RKO (cell line): ENCODE results near the gene DDX20.

Experiments
- DNase-seq: peaks from one replicate; pipeline ENCODE4 v3.0.0-alpha.2; 2016; ENCODE audit warnings: low spot score

Gene DDX20

GRCh38 chr1:111750856-111751255 is 4.8 kb upstream of the DDX20 start:
- DNase-seq, result no peak

- DNase-seq, result no peak
These were observed 3.7 kb upstream of the DDX20 start for GRCh38 chr1:111751906-111752575.

- DNase-seq, result peak; percentile 78
These were observed 744 bp upstream of the DDX20 start for GRCh38 chr1:111754984-111755330.

- DNase-seq, result no peak
These were observed 418 bp downstream of the DDX20 start for GRCh38 chr1:111756124-111756513.

- DNase-seq, result peak; percentile 30
These were observed 2.7 kb downstream of the DDX20 start for GRCh38 chr1:111758373-111758772.

GRCh38 chr1:111761717-111762116 is 6.0 kb downstream of the DDX20 start:
- DNase-seq, result no peak

- DNase-seq, result no peak
These were observed 6.6 kb downstream of the DDX20 start for GRCh38 chr1:111762332-111762731.

GRCh38 chr1:111768023-111768422 is 12.3 kb downstream of the DDX20 start:
- no peak for DNase-seq

GRCh38 chr1:111768625-111769024 is 12.9 kb downstream of the DDX20 start:
- DNase-seq, result no peak

- DNase-seq, result peak; percentile 80
These were observed 13.9 kb downstream of the DDX20 start for GRCh38 chr1:111769517-111770146.

GRCh38 chr1:111770916-111771315 is 15.2 kb downstream of the DDX20 start:
- no peak for DNase-seq

GRCh38 chr1:111775966-111776365 is 20.3 kb downstream of the DDX20 start:
- DNase-seq, result no peak

- no peak for DNase-seq
These were observed 20.7 kb downstream of the DDX20 start for GRCh38 chr1:111776391-111776790.

GRCh38 chr1:111776861-111777260 is 21.2 kb downstream of the DDX20 start:
- no peak for DNase-seq

GRCh38 chr1:111777301-111777700 is 21.6 kb downstream of the DDX20 start:
- no peak for DNase-seq

GRCh38 chr1:111778066-111778465 is 22.4 kb downstream of the DDX20 start:
- no peak for DNase-seq

- no peak for DNase-seq
These were observed 22.9 kb downstream of the DDX20 start for GRCh38 chr1:111778541-111779051.

- DNase-seq, result no peak
These were observed 23.8 kb downstream of the DDX20 start for GRCh38 chr1:111779546-111779945.

- no peak for DNase-seq
These were observed 28.7 kb downstream of the DDX20 start for GRCh38 chr1:111784273-111784901.

GRCh38 chr1:111786669-111787207 is 31.0 kb downstream of the DDX20 start:
- DNase-seq, result no peak

GRCh38 chr1:111789142-111789541 is 33.4 kb downstream of the DDX20 start:
- DNase-seq, result no peak

GRCh38 chr1:111789666-111790316 is 34.1 kb downstream of the DDX20 start:
- DNase-seq, result no peak

- no peak for DNase-seq
These were observed 36.1 kb downstream of the DDX20 start for GRCh38 chr1:111791776-111792175.
